Heart left ventricle (tissue), 16 donors: ENCODE data around the gene TMEM132D. TPM values are rescaled to one million over a fixed set of nuclear protein-coding genes. Genes with fewer than 3 reads are reported as not detected.
A peak's percentile ranks its signal among the peaks of the same experiment; 100 is the strongest.

ENCODE experiments used
- ATAC-seq, 4 donors: fragments of 200-7000 bp; cut with Tn5 transposase; one replicate each; pipeline ENCODE4 v1.9.1; 2020 to 2022; ENCODE audit warnings: moderate library complexity in 4 of 4, mild to moderate bottlenecking in 3 of 4, moderate number of reproducible peaks in 1 of 4
- DNase-seq, 5 donors: peaks; one replicate each; pipeline ENCODE4 v3.0.0-alpha.2; 2020
- H3K27ac ChIP-seq, 12 donors: fragments of 200-600 bp; sonication (generic) in 4 of 12; one replicate each; pipeline versions ENCODE4 v1.5.0 to v1.8.0; 2016 to 2022; ENCODE audit warnings: mild to moderate bottlenecking in 2 of 12
- H3K27me3 ChIP-seq, 9 donors: fragments of 200-600 bp; sonication (generic) in 2 of 9; one replicate each; pipeline versions ENCODE4 v1.5.1 to v1.8.0; 2016 to 2022; ENCODE audit warnings: mild to moderate bottlenecking in 3 of 9
- H3K36me3 ChIP-seq, 9 donors: fragments of 200-600 bp; sonication (generic) in 2 of 9; one replicate each; pipeline versions ENCODE4 v1.5.0 to v1.8.0; 2018 to 2022; ENCODE audit warnings: mild to moderate bottlenecking in 2 of 9
- H3K4me1 ChIP-seq, 12 donors: fragments of 200-600 bp; sonication (generic) in 4 of 12; one replicate each; pipeline versions ENCODE4 v1.5.0 to v1.8.0; 2016 to 2022; ENCODE audit warnings: mild to moderate bottlenecking in 3 of 12
- H3K4me3 ChIP-seq, 12 donors: fragments of 200-600 bp; sonication (generic) in 4 of 12; one replicate each; pipeline versions ENCODE4 v1.5.0 to v1.8.0; 2017 to 2022; ENCODE audit warnings: mild to moderate bottlenecking in 9 of 12, moderate library complexity in 4 of 12
- H3K9me3 ChIP-seq, 12 donors: fragments of 200-600 bp; sonication (generic) in 4 of 12; one replicate each; pipeline versions ENCODE4 v1.5.0 to v1.8.0; 2016 to 2022; ENCODE audit warnings: mild to moderate bottlenecking in 1 of 12
- POLR2A ChIP-seq, 2 donors: fragments of 450-650 bp; IDR thresholded peaks; one replicate each; pipeline ENCODE4 v1.6.1; 2017; ENCODE audit warnings: antibody characterized with exemption in 2 of 2, mild to moderate bottlenecking in 2 of 2, moderate library complexity in 2 of 2
- WGBS, 4 donors: extraction: QIAGEN DNeasy Blood & Tissue Kit in 2 of 4; methylation state at CpG; one replicate each; pipeline versions ENCODE4 v1.1.5 to v1.1.7; 2013 to 2018; 5-methylcytosine and 5-hydroxymethylcytosine counted together
- intact Hi-C, 10 donors: fragments of 100-400 bp; cut with DNase I; formaldehyde crosslinking; loops; one replicate each; pipeline versions ENCODE4 v1.11.1 to v1.14.2; 2022
- polyA plus RNA-seq, 2 donors: library from polyadenylated mRNA; stranded (reverse); fragments of 200-250 nt; gene quantifications; one replicate each; pipeline ENCODE4 v1.2.3, GENCODE V29; 2013
- total RNA-seq, 9 donors: library from RNA; depleted of rRNA in 2 of 9; stranded (reverse); fragments of >200 nt in 2 of 9; fragmentation: NEBNext Ultra II Directional in 3 of 9; extraction: Animal tissue kit (Norgen Biotek cat#: 25700) in 3 of 9; gene quantifications; one replicate each; pipeline versions ENCODE4 v1.1.0 to v1.2.4, GENCODE V29; 2016 to 2023
- TF ChIP-seq, protein P1 (sequence below), 12 donors: fragments of 200-600 bp; sonication (generic) in 4 of 12; IDR thresholded peaks; one replicate each; pipeline versions ENCODE4 v1.5.0 to v1.8.0; 2018 to 2022; ENCODE audit warnings: antibody characterized with exemption in 12 of 12, mild to moderate bottlenecking in 5 of 12
- donor health status: ischemic (EF 13 %, LVEDD 7.1; RV severe dilation, severe dysfunction).
- donor health status: healthy with polysubstance abuse.
- donor health status: DM: no; HTN: yes; CAD: no.
- donor health status: DM: no; HTN: no; CAD: no.
- donor health status: ischemic (EF 25% LVEDD 6.9; RV normal size, moderate dysfunction).
- donor health status: ischemic (EF 25% LVEDD 5.7; RV mildly dilated, moderate dysfunction).
- donor health status: healthy.
- donor health status: DM: yes; HTN: yes; CAD: no.
- donor health status: ischemic (EF 35%, LVEDD 5.7; RV mildly dilated, moderate dysfunction).
- donor health status: nonischemic (EF 11% LVEDD 7.7; RV severe dilation, severe dysfunction).
- donor health status: DM: yes; HTN: yes; CAD: no.
- donor health status: PGD.
- donor health status: ischemic (EF 29% LVEDD 5.4; RV normal size, mild dysfunction).
- donor health status: nonischemic (EF 23%, LVEDD 6.1; RV moderate dilation, normal function).

Gene TMEM132D
- total and polyA plus RNA-seq, 11 donors = not detected

DNA sequence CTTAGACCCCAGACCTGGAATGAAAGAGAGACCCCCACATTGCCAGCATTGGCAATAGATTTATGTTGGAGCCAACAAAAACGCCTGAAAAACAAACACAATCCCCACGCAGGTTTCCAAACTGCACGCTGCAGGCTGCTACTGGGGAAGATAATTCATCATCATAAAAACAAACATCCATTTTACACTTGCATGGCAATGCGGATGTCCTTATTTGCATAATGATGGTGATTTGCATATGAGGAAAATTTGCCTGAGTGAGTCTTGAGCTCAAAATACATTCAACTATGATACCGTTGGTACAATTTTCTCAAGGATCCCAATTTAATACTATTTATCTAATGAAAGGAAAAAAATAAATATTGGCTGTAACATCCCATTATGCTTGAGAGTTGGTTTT, 33.6 kb upstream of the TMEM132D start:
- Histone ChIP-seq H3K9me3 (peaks cover 0 to 3% (median 0%) of the 10 kb centered on the region in 12 donors), H3K4me3 (no peak overlapping the region), H3K27ac (no peak overlapping the region), H3K4me1 (no peaks in the 10 kb centered on the region), H3K36me3 (no peaks in the 10 kb centered on the region), H3K27me3 (no peaks in the 10 kb centered on the region)
- TF ChIP-seq, protein P1, sequence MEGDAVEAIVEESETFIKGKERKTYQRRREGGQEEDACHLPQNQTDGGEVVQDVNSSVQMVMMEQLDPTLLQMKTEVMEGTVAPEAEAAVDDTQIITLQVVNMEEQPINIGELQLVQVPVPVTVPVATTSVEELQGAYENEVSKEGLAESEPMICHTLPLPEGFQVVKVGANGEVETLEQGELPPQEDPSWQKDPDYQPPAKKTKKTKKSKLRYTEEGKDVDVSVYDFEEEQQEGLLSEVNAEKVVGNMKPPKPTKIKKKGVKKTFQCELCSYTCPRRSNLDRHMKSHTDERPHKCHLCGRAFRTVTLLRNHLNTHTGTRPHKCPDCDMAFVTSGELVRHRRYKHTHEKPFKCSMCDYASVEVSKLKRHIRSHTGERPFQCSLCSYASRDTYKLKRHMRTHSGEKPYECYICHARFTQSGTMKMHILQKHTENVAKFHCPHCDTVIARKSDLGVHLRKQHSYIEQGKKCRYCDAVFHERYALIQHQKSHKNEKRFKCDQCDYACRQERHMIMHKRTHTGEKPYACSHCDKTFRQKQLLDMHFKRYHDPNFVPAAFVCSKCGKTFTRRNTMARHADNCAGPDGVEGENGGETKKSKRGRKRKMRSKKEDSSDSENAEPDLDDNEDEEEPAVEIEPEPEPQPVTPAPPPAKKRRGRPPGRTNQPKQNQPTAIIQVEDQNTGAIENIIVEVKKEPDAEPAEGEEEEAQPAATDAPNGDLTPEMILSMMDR (IDR thresholded peaks at IDR 0.05) = no peak
- no peak for TF ChIP-seq POLR2A (IDR thresholded peaks at IDR 0.05)
- intact Hi-C loops = no loop called here
- WGBS, 4 donors = 35 to 48% (median 42%) methylated on average over 5 of the region's 5 CpGs
- ATAC-seq = no peak
- DNase-seq = no peak

DNA sequence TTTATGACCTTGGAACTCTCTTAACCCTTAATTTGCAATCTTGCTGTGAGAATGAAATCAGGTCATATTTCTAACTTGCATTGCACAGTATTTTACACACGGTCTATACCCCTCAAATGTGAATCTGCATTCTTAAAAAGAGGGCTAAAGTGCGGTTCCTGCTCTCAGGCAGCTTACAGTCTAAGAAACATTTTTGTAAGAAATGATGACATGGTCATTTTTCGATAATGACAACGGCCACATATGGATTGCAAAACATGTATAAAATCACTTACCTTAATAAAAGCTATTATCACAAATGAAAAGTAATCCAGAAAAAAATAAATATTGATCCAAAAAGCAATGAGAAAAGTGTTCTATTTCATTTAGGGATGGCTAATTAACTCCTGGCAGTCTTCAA, 24.8 kb upstream of the TMEM132D start:
- WGBS, 4 donors = 77 to 87% (median 82%) methylated on average over 4 of the region's 4 CpGs
- intact Hi-C loops = no loop called here

GRCh38 chr12:129927316-129927900, 23.6 kb upstream of the TMEM132D start:
- TF ChIP-seq POLR2A (IDR thresholded peaks at IDR 0.05) = no peak
- TF ChIP-seq, protein P1 (IDR thresholded peaks at IDR 0.05) = no peak
- intact Hi-C loops = no loop called here
- Histone ChIP-seq H3K4me3 (no peak overlapping the region), H3K27me3 (peaks cover 0 to 7% (median 0%) of the 10 kb centered on the region in 9 donors), H3K9me3 (peaks cover 0 to 3% (median 0%) of the 10 kb centered on the region in 12 donors), H3K4me1 (no peaks in the 10 kb centered on the region), H3K27ac (no peak overlapping the region), H3K36me3 (no peaks in the 10 kb centered on the region)
- ATAC-seq (no peak), DNase-seq (no peak)
- WGBS, 4 donors = 78 to 91% (median 87%) methylated on average over 10 of the region's 10 CpGs

More for the DNA sequence above, 24.8 kb upstream of the TMEM132D start:
- DNase-seq (no peak), ATAC-seq (no peak)
- H3K27ac ChIP-seq = no peak overlapping the region
- no peaks in the 10 kb centered on the region for H3K9me3 ChIP-seq
- H3K27me3 ChIP-seq = peaks cover 0 to 7% (median 0%) of the 10 kb centered on the region in 9 donors
- H3K4me3 ChIP-seq = no peak overlapping the region
- H3K4me1 ChIP-seq = no peaks in the 10 kb centered on the region
- H3K36me3 ChIP-seq = no peaks in the 10 kb centered on the region
- no peak for TF ChIP-seq POLR2A (IDR thresholded peaks at IDR 0.05)
- TF ChIP-seq, protein P1 (IDR thresholded peaks at IDR 0.05) = no peak

GRCh38 chr12:129911428-129912049, 7.7 kb upstream of the TMEM132D start:
- ATAC-seq (peak in 3 of 4 donors; percentile 73 to 79 (median 75)), DNase-seq (peak in 2 of 5 donors; percentile 11 to 39)
- Histone ChIP-seq H3K36me3 (no peaks in the 10 kb centered on the region), H3K4me3 (no peak overlapping the region), H3K27ac (no peak overlapping the region), H3K27me3 (peaks cover 0 to 36% (median 4%) of the 10 kb centered on the region in 9 donors), H3K9me3 (no peaks in the 10 kb centered on the region), H3K4me1 (no peaks in the 10 kb centered on the region)
- intact Hi-C loops = loop anchor here in 8 of 10 donors (2.0 to 10.0 kb wide), 8 partner anchors 944 to 1654 kb away; no protein-coding TSS in a partner anchor
- TF ChIP-seq, protein P1 (IDR thresholded peaks at IDR 0.05) = peak; percentile 35 to 65 (median 60)
- no peak for TF ChIP-seq POLR2A (IDR thresholded peaks at IDR 0.05)
- 4 to 8% (median 5%) methylated on average over 8 of the region's 8 CpGs for WGBS, 4 donors
